ENCODE results near the gene MAP3K9.

- TF ChIP-seq CTCF (IDR thresholded peaks at IDR 0.05) (no peak), POLR2A (IDR thresholded peaks at IDR 0.05) (no peak)
Measured at GRCh38 chr14:70802379-70802778, 6.9 kb downstream of the MAP3K9 start.
